GM12873 (cell line): ENCODE data around the gene FNDC3A.

Source experiments
- TF ChIP-seq, protein P1 (sequence below): IDR thresholded peaks from 2 replicates; pipeline ENCODE4 v1.5.1; 2012; ENCODE audit warnings: low read depth, mild to moderate bottlenecking, moderate library complexity, low read length, control low read depth; ENCODE audit not compliant: insufficient read depth; ENCODE audit errors: missing control alignments

Gene FNDC3A

DNA sequence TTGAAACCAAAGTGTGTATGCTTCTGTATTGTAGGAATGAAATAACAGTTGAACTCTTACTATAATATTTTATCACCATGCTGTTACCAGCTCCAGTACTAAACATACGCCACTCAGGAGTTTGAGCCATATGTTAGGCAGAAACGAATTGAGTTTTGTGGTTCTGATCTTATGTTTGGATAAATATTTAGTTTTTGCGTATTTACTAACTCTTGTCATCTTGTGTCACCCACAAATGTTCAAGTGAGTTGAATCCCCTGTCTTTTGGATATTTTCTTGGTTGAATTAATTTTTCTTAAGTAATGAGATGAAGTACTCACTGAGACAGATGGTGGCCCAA, 1.5 kb downstream of the FNDC3A start:
- TF ChIP-seq, protein P1, sequence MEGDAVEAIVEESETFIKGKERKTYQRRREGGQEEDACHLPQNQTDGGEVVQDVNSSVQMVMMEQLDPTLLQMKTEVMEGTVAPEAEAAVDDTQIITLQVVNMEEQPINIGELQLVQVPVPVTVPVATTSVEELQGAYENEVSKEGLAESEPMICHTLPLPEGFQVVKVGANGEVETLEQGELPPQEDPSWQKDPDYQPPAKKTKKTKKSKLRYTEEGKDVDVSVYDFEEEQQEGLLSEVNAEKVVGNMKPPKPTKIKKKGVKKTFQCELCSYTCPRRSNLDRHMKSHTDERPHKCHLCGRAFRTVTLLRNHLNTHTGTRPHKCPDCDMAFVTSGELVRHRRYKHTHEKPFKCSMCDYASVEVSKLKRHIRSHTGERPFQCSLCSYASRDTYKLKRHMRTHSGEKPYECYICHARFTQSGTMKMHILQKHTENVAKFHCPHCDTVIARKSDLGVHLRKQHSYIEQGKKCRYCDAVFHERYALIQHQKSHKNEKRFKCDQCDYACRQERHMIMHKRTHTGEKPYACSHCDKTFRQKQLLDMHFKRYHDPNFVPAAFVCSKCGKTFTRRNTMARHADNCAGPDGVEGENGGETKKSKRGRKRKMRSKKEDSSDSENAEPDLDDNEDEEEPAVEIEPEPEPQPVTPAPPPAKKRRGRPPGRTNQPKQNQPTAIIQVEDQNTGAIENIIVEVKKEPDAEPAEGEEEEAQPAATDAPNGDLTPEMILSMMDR, result no peak

DNA sequence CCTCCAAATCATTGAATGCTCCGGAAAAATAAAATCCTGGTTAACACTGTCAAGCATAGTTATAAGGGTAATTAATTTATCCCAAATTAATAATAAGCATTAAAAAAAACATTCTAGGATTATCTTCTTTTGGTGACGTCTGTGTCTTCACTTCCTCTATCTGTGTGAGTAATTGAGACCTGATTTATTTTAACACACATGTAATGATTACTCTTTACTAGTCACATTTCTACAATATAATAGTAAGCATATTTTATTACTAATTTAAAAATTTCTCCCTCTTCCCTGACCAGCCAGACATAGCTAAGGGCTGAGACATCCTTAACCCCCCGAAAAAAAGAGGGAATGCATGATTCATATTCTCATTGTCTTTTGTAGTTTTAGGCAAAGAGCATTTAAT, 2.3 kb downstream of the FNDC3A start:
- TF ChIP-seq, protein P1, result no peak

DNA sequence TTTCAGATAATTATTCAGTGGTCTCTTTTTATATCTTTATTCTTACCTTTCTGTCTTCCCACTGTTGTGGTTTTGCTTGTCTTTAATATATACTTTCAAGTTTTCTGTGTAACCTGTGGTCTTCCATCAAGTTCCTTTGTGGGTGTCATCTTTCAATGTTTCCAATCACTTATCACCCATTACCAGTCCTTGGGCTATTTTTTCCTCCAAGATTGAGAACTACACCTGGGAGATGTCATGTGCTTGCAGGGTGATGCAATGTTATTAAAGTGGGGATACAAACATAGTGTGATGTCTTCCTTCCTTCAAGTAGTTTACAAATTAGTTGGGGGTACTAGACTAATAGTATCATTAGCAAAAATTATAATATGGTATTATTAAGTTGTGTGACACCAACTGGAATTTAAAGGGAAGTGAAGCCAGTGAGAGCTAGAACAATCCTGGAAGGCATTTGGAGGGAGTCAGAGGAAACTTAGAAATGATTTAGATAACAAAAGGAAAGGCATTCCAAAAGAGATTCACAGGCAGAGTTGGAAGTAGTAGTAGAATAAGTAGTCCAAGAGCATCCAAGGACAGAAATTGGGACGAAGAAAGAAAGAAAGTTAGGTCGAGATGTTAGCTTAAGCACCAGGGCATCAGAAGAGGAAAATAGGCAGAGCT, 3.4 kb downstream of the FNDC3A start:
- TF ChIP-seq, protein P1, result no peak

DNA sequence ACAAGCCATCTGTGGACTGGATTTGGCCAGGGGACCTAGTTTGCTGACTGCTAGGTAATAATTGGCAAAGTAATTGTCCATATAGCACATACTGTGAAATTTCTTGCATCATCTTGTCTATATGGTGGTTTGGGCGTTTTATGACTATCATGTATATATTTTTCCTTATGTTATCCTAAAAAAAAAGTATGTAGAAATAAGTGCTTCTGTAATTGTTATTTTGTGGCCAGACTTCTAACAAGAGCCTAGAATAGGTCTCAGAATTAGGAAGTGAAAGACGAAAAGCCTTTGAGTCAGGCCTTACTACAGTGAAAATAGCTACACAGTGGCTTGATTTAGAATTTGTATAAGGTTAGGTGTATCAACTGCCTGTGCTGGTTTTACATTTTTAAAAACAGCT, 4.2 kb downstream of the FNDC3A start:
- TF ChIP-seq, protein P1, result no peak

DNA sequence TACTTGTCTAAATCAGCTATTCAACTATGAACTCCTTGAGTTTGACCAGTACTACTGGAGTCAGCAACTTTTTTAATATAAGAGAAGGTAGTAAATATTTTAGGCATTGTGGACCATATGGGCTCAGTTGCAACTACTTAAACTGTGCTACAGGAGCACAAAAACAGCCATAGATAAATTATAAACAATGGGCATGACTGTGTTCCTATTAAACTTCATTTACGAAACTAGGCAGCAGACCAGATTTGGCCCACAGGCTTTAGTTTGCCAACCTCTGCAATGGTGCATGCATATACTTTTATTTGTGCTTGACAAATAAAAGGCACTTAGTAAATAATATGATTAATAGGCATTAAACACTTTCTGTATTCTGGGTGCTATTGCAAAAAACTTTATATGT, 7.6 kb downstream of the FNDC3A start:
- TF ChIP-seq, protein P1, result no peak

DNA sequence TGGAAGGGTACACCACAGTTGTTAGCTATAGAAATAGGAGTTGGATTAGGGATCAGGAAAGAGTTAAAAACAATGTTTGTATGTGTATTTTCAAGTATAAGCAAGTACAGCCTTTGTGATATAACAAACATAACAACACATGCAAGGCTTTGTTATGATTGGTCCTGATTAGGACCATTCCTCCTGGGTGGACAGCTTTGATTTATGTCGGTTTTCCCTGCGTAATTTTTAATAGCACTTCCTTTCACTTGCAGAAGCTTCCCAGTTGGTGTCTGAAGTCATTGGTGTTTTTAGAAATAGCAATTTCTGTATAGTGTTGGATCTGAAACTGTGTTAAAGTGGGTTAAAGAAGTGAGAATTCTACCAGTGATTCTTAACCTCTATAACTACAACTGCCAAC, 10.0 kb downstream of the FNDC3A start:
- TF ChIP-seq, protein P1, result no peak

DNA sequence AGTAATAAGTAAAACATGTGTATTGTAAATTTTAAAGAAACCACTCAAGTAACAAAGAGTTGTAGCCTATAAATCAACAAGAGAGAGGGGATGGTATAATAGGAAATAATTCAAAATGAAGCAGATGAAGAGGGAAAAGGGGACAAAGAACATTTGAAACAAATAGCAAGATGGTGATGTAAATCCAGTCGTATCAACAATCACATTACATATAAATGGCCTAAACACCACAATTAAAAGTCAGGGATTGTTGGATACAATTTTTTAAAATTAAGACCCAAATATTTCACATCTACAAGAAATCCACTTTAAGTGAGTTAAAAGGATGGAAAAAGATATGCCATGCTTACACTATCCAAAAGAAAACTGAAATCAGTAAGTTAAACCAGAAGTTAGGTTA, 15.2 kb downstream of the FNDC3A start:
- TF ChIP-seq, protein P1, result no peak
